HG03066 (cell line): ENCODE data around the gene ZSCAN31.

Experiments
- ATAC-seq: cut with Tn5 transposase; IDR thresholded peaks from one replicate; pipeline ENCODE4 v1.9.1; 2021; ENCODE audit warnings: low read depth; ENCODE audit not compliant: unreplicated experiment

ZSCAN31 gene

GRCh38 chr6:28353981-28354676 lies 18.2 kb upstream of the ZSCAN31 start:
- no peak for ATAC-seq

GRCh38 chr6:28353356-28353755 lies 17.4 kb upstream of the ZSCAN31 start:
- ATAC-seq = no peak

- ATAC-seq = no peak
Measured at GRCh38 chr6:28351493-28351925, 15.6 kb upstream of the ZSCAN31 start.

DNA sequence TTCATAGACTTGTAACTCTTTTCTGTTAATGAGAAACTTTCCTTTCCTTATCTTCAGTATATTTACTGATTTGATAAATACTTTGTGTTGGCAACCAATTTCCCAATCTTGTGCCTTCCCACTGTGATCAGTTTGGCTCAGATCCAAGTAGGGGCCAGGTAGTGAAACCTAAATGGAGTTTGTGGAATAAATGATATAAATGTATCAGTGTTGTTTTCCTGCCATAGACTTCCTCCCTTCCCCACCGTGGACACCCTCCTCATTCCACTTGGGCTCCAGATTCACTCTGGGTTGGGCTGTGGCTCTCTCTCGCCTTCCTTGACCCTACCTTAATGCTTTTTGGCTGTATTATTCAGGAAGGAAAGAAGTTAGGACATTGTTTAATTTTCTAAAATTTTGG lies 15.1 kb upstream of the ZSCAN31 start:
- no peak for ATAC-seq

DNA sequence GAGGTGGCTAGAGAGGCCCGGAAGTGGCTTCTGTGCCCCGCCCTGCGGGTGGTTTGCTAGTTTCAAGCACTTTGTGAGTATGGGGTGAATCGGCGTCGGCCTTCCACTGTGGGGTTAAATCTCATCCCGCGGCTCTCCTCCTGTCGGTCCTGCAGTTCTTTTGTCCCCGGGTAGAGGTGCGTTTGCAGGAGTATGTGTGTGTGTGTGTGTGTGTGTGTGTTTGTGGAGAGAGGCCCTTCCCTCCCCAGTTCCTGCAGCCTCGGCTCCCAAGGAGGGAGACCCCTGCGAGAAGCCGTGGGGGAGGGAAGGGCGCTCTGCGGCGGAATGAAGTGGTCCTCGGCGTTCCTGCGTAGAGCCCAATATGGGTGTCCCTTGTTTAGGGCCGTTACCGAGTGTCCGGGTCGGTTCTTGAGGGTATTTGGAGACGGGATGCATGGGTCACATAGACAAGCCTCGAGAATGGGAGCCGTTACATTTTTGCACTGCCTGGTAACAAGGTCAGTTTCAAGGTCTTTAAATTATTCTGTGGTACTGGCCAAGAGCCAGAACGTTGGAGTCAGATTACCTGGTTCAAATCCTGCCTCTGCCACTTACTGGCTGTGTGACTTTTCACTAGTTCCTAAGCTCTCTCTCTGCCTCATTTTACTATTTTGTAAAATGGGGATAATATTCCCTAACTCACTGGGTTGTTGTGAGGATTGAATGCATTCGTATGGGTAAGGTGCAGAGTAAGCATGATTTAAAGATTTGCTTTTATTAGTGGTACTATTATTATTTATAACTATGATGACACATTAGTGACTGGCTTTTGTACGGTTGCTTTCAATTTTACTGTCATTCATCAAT lies 14.2 kb upstream of the ZSCAN31 start, which contains the start of gene ZKSCAN3:
Gene ZKSCAN3 (plus strand): TSS at position 56 of the 846 bp plus-strand sequence. CDS start 9,640 bp downstream, outside the sequence.
- ATAC-seq = peak; percentile 99

DNA sequence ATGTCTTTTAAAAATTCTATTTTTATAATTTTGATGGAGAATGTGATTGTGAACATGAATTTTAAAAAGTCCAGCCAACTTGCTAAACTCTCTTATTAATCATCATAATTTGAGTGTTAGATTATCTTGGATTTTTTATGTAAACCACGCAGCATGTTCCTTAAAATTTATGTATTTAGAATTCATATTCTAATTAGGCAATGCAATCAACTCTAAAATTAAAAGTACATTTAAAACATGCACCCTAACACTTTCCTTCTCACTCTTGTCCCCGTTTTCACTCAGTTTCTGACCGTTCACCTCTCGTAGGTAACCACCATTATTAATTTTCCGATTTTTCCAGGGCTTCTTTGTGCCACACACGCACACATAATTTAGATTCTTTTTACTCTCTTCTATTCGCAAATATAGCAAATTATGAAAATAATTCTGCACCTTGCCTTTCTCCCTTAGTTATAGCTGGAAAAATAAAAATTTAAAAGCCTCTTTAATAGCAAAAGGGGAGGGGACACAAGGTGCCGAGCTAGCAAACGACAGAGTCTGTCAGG lies 13.5 kb upstream of the ZSCAN31 start:
- ATAC-seq = peak; percentile 15

DNA sequence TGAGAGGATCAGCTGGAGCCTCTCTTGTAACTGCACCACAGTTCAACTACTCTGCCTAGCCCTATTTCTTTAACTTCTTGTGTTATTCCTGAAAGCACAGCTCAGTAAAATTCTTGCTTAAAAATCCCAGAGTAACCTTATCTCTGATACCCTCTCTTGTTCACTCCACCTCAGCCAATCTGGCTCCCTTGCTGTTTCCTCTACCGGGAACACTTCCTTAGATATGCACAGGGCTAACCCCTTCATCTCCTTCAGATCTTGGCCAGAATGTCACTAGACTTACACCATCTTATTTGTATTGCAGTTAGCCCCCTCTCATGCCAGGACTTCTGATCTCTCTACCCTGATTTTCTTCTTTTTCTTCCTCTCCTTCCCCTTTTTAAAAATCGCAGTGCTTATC lies 11.2 kb upstream of the ZSCAN31 start:
- ATAC-seq = no peak

- ATAC-seq = no peak
Measured at GRCh38 chr6:28345201-28345600, 9.3 kb upstream of the ZSCAN31 start.

DNA sequence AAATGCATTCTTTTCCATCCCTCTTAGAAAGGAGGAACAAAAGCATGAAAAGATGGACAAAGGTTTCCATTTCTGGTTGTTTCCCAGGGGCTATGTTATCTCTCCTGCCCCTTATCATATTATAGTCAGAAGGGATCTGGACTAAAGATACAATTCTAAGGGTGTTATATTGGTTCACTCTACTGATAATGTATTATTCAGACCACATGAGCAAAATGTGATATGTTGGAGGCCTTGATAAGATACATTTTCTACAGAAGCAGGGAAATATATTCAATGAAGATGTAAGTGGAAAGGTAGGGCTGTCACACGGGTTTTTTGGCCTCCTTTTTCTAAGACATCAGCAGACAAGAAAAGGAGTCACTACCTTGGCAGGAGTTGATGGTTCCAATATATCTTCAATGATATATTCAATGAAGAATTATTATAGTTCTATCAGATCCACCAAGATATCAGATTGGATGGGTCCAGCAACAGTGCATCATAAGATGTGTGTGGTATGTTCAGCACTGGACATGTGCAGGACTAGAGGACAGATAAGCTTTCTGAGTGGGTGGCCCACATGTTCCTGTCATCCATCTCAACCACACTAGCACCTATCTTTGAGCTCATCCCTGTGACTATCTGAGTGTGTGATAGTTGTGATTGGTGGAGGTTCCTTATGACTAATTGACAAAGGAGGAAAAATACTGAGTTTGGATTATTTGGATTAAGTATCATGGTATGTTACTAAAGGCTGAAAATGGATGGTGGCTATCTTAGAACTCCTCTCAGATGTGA lies 8.1 kb upstream of the ZSCAN31 start:
- no peak for ATAC-seq

- ATAC-seq = no peak
Measured at GRCh38 chr6:28340310-28341095, 4.6 kb upstream of the ZSCAN31 start.

DNA sequence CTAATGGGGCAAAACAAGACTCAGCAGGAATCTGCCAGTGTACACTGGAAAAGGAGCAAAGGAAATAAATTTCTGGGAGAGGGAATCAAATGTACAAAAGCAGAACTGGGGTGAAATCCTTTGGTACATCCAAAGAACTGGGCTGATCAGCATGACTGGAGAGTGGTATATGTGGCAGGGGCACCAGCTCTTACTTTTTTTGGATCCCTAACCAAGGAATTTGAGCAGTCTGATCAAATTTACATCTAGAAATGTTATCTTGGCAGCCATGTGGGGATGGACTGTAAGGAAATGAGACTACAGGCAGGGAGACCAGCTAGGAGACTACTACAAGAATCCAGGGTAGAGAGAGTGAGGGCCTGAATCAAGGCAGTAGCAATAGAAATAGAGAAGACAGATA lies 1.2 kb upstream of the ZSCAN31 start:
- no peak for ATAC-seq

- ATAC-seq = no peak
Measured at GRCh38 chr6:28336284-28337120, 554 bp upstream of the ZSCAN31 start.

GRCh38 chr6:28335040-28335563 lies 846 bp downstream of the ZSCAN31 start:
- no peak for ATAC-seq

GRCh38 chr6:28334286-28335039 lies 1.5 kb downstream of the ZSCAN31 start:
- ATAC-seq = no peak

GRCh38 chr6:28333599-28334018 lies 2.3 kb downstream of the ZSCAN31 start:
- no peak for ATAC-seq

GRCh38 chr6:28333047-28333446 lies 2.9 kb downstream of the ZSCAN31 start:
- no peak for ATAC-seq

DNA sequence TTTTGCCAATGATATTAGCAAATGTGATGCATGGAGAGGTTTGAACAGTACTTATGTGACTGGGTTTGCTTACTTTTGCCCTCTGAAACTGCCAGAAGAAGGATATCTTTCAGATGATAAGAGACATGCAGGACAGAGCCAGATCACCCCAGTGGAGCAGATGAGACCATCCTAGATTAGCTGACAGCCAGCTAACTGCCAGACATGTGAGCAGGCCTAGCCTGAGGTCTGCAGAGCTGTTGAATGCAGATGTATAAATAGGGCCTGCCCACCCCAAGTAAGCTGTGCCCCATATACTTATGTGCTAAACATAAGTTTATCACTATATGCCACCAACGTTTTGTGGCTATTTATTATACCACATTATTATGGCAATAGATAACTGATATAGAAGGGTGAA lies 5.9 kb downstream of the ZSCAN31 start:
- no peak for ATAC-seq

- ATAC-seq = no peak
Measured at GRCh38 chr6:28326371-28326948, 9.5 kb downstream of the ZSCAN31 start.
